Astrocyte (in vitro differentiated cells and primary cell): ENCODE data around the gene RNF166.

Experiments used
- EZH2 ChIP-seq: IDR thresholded peaks from 2 replicates; pipeline ENCODE4 v1.6.1; 2012; ENCODE audit warnings: mild to moderate bottlenecking, low read length, inconsistent platforms; ENCODE audit not compliant: insufficient read depth
- TF ChIP-seq, protein P1 (sequence below): IDR thresholded peaks from 2 replicates; pipeline ENCODE4 v1.5.1; 2011; ENCODE audit warnings: low read depth, mild to moderate bottlenecking, inconsistent platforms, low read length, moderate library complexity; ENCODE audit not compliant: insufficient read depth

- TF ChIP-seq, protein P1, sequence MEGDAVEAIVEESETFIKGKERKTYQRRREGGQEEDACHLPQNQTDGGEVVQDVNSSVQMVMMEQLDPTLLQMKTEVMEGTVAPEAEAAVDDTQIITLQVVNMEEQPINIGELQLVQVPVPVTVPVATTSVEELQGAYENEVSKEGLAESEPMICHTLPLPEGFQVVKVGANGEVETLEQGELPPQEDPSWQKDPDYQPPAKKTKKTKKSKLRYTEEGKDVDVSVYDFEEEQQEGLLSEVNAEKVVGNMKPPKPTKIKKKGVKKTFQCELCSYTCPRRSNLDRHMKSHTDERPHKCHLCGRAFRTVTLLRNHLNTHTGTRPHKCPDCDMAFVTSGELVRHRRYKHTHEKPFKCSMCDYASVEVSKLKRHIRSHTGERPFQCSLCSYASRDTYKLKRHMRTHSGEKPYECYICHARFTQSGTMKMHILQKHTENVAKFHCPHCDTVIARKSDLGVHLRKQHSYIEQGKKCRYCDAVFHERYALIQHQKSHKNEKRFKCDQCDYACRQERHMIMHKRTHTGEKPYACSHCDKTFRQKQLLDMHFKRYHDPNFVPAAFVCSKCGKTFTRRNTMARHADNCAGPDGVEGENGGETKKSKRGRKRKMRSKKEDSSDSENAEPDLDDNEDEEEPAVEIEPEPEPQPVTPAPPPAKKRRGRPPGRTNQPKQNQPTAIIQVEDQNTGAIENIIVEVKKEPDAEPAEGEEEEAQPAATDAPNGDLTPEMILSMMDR: peak; percentile 58
- no peak for TF ChIP-seq EZH2
Observed at GRCh38 chr16:88737298-88738150, 31.3 kb upstream of the RNF166 start.
